ENCODE data around the gene SMAGP.
"Not testable (repeated sequence)": the region's sequence is repeated elsewhere in the genome, so short reads cannot be mapped to it uniquely, and the experiment has no call there.

The SMAGP gene

DNA sequence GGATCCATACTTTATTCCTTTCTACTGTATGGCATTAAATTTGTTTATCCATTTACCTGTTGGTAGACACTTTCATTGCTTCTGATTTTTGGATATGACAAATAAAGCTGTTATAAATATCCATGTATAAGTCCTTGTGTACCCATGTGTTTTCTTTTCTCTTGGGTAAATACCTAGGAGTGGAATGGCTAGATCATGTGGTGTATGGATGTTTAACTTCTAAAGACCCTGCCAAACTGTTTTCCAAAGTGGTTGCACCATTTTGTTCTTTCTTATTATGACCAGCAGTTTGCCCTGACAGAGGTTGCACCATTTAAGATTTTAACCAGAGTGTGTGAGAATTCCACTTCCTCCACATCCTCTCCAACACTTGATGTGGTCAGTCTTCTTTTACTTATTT, 37.6 kb downstream of the SMAGP start:
- TF ChIP-seq, protein P1, sequence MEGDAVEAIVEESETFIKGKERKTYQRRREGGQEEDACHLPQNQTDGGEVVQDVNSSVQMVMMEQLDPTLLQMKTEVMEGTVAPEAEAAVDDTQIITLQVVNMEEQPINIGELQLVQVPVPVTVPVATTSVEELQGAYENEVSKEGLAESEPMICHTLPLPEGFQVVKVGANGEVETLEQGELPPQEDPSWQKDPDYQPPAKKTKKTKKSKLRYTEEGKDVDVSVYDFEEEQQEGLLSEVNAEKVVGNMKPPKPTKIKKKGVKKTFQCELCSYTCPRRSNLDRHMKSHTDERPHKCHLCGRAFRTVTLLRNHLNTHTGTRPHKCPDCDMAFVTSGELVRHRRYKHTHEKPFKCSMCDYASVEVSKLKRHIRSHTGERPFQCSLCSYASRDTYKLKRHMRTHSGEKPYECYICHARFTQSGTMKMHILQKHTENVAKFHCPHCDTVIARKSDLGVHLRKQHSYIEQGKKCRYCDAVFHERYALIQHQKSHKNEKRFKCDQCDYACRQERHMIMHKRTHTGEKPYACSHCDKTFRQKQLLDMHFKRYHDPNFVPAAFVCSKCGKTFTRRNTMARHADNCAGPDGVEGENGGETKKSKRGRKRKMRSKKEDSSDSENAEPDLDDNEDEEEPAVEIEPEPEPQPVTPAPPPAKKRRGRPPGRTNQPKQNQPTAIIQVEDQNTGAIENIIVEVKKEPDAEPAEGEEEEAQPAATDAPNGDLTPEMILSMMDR (IDR thresholded peaks at IDR 0.05; ENCODE audit: low read depth, low read length), result no peak
- no peak overlapping the region for H3K27ac ChIP-seq
- no peak overlapping the region for H3K4me3 ChIP-seq (ENCODE audit: low read depth, low read length)
- H3K36me3 ChIP-seq, result no peaks in the 10 kb centered on the region
- no peaks in the 10 kb centered on the region for H3K27me3 ChIP-seq (ENCODE audit: insufficient read depth, low read depth, severe bottlenecking)
- DNase-seq, result no peak
- no peaks in the 10 kb centered on the region for H3K9me3 ChIP-seq (ENCODE audit: severe bottlenecking)

DNA sequence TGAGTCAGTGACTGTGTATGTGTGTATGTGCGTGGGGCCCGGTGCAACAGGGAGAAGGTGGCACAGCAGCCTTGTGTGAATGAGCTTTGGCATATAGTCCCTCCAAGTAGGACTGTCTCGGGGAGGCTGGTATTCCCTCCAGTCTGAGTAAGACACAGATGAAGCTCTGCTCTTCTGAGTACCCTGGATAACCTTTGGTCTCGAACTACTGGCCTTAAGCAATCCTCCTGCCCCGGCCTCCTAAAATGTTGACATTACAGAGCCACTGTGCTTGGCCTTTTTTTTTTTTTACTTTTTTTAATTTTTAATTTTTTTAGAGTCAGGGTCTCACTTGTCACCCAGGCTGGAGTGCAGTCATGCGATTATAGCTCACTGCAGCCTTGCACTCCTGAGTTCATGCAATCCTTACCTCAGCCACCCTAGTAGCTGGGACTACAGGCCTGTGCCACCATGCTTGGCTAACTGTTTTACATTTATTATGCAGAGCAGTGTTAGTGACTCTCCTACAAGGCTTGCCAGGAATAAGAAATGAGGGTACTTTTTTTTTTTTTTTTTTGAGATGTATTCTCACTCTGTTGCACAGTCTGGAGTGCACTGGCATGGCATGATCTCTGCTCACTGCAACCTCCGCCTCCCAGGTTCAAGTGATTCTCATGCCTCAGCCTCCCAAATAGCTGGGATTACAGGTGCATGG, 41.0 kb downstream of the SMAGP start:
- no peaks in the 10 kb centered on the region for H3K36me3 ChIP-seq
- no peaks in the 10 kb centered on the region for H3K9me3 ChIP-seq (ENCODE audit: severe bottlenecking)
- H3K4me3 ChIP-seq (ENCODE audit: low read depth, low read length), result no peak overlapping the region
- H3K27ac ChIP-seq, result no peak overlapping the region
- DNase-seq, result no peak
- no peaks in the 10 kb centered on the region for H3K27me3 ChIP-seq (ENCODE audit: insufficient read depth, low read depth, severe bottlenecking)
- TF ChIP-seq, protein P1 (IDR thresholded peaks at IDR 0.05; ENCODE audit: low read depth, low read length), result no peak

DNA sequence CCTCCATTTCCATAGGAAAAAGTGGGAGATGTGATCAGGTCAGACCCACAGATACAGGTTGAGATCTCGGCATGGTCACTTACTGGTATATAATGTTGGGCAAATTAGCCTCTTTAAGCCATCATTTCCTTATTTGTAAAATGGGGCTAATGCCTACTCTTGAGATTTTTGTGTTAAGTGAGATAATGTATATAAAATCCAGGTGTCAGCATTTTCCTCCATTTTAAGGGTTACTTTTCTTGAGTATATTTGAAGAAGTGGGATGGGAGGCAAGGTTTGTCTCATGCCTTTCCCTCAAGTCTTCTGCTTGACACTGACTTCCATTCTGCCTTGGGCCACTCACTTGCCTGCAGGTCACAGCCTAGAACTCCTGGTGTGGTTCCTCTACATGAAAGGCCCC, 42.3 kb downstream of the SMAGP start:
- DNase-seq, result no peak
- no peaks in the 10 kb centered on the region for H3K36me3 ChIP-seq
- no peak overlapping the region for H3K27ac ChIP-seq
- H3K27me3 ChIP-seq (ENCODE audit: insufficient read depth, low read depth, severe bottlenecking), result no peaks in the 10 kb centered on the region
- H3K4me3 ChIP-seq (ENCODE audit: low read depth, low read length), result no peak overlapping the region
- TF ChIP-seq, protein P1 (IDR thresholded peaks at IDR 0.05; ENCODE audit: low read depth, low read length), result no peak
- no peaks in the 10 kb centered on the region for H3K9me3 ChIP-seq (ENCODE audit: severe bottlenecking)

DNA sequence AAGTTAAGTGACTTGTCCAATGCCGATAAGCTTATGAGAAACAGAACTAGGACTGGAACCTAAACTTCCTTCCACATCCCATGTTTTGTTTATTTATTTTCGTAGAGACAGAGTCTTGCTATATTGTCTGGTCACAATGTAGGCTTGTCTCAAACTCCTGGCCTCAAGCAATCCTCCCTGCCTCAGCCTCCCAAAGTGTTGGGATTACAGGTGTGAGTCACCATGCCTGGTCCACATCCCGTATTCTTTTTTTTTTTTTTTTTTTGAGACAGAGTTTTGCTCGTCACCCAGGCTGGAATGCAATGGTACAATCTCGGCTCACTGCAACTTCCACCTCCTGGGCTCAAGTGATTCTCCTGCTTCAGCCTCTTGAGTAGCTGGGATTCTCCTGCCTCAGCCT, 43.1 kb downstream of the SMAGP start:
- DNase-seq; H3K36me3 ChIP-seq; H3K27ac ChIP-seq; H3K4me3 ChIP-seq (ENCODE audit: low read depth, low read length); H3K9me3 ChIP-seq (ENCODE audit: severe bottlenecking); H3K27me3 ChIP-seq (ENCODE audit: insufficient read depth, low read depth, severe bottlenecking): not testable (repeated sequence)

DNA sequence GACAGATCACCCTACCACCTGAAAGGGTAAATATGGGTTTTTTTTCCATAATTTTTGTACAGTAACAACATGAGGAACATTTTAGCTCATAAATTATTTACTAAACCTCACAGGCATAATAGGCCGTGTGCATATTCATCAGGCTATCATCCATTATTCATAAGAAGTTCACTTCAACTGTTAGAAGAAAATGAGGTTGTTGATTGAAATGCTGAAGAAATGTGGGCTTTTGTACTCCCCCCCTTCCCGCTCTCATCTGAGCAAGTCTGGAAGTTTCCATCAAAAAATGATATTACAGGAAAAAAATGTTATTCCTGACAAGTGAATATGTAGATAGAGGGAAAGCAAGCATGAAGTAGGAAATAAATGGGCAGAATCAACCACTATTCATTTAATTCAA, 44.4 kb downstream of the SMAGP start:
- Histone ChIP-seq H3K9me3 (ENCODE audit: severe bottlenecking) (no peaks in the 10 kb centered on the region), H3K27ac (no peak overlapping the region), H3K4me3 (ENCODE audit: low read depth, low read length) (no peak overlapping the region), H3K27me3 (ENCODE audit: insufficient read depth, low read depth, severe bottlenecking) (no peaks in the 10 kb centered on the region), H3K36me3 (no peaks in the 10 kb centered on the region)
- TF ChIP-seq, protein P1 (IDR thresholded peaks at IDR 0.05; ENCODE audit: low read depth, low read length), result no peak
- DNase-seq, result no peak

DNA sequence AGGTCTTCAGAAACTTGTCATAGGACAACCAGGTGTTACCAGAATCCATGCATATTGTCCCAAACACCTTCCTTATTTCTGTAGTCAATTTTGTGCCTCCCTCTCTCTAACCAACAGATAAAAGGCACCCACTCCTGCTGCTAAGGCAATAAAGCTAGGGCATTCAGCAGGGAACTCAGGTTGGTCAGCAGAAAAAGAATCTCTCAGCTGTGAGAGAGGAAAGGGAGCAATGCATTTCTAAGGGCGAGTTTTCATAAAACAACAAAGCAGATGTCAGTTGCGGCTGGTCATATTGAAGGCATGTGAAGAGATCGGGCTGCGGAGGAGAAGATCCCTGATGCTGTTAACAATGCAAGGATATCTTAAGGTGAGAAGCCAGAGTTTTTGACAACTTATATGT, 45.0 kb downstream of the SMAGP start:
- H3K27ac ChIP-seq, result no peak overlapping the region
- no peak overlapping the region for H3K4me3 ChIP-seq (ENCODE audit: low read depth, low read length)
- no peaks in the 10 kb centered on the region for H3K27me3 ChIP-seq (ENCODE audit: insufficient read depth, low read depth, severe bottlenecking)
- TF ChIP-seq, protein P1 (IDR thresholded peaks at IDR 0.05; ENCODE audit: low read depth, low read length), result no peak
- no peaks in the 10 kb centered on the region for H3K36me3 ChIP-seq
- no peak for DNase-seq
- no peaks in the 10 kb centered on the region for H3K9me3 ChIP-seq (ENCODE audit: severe bottlenecking)

Data from WERI-Rb-1 (cell line).